ENCODE data around the gene SLC2A13. TPM values are rescaled to one million over a fixed set of nuclear protein-coding genes. Genes with fewer than 3 reads are reported as not detected.
"Not testable (repeated sequence)": the region's sequence is repeated elsewhere in the genome, so short reads cannot be mapped to it uniquely, and the experiment has no call there.

Gene SLC2A13
- total RNA-seq, 1 donor from 2014 or later: 7.4 TPM

DNA sequence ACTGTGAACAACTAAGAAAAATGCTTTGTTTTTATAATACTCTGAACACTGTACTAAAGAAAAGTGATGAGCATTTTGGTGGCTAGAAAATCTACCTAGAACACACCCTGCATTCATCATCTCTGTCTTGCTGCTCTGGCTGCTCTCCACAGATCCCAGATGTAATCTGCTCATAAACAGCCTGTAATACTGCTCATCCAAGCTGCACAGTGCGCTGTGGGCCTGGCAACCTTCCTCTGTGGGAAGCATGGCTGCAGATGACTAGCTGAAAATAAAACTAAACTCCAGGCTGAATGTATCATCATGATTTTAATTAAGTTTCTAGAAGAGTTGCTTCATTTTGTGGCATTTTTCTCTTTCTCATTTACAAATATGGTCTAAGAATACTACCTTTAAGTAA, 200.7 kb downstream of the SLC2A13 start:
- H3K27ac Mint-ChIP-seq: no peak overlapping the region
- TF ChIP-seq CTCF (IDR thresholded peaks at IDR 0.05; ENCODE audit: unreplicated experiment): no peak
- no peaks in the 10 kb centered on the region for H3K4me1 Mint-ChIP-seq
- no peaks in the 10 kb centered on the region for H3K36me3 Mint-ChIP-seq
- DNase-seq (ENCODE audit: low spot score in 2 of 2, unreplicated experiment in 2 of 2): no peak
- no peaks in the 10 kb centered on the region for H3K27me3 Mint-ChIP-seq (ENCODE audit: low read depth)
- H3K4me3 Mint-ChIP-seq: no peak overlapping the region
- no peaks in the 10 kb centered on the region for H3K9me3 Mint-ChIP-seq

- TF ChIP-seq CTCF (IDR thresholded peaks at IDR 0.05; ENCODE audit: unreplicated experiment): no peak
Observed at GRCh38 chr12:39902821-39903220, 203.1 kb downstream of the SLC2A13 start.

DNA sequence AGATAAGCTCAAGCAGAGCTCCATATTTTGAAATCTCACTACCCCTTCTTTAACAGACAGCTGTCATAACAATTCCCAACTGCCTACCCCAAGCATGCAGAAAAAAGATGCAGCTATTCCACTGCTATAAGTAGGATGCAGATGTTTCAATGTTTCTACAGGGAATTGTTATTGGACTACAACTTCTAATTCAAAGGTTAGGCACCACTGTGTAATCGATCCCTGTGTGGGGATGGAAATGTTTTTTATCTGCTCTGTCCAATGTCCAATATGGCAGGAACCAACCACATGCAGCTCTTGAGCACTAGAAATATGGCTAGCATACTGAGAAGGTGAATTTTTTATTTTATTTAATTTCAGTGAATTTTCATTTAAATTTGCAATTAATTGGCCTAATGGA, 208.6 kb downstream of the SLC2A13 start:
- DNase-seq (ENCODE audit: low spot score in 2 of 2, unreplicated experiment in 2 of 2): no peak
- Mint-ChIP-seq H3K4me1 (no peaks in the 10 kb centered on the region), H3K4me3 (no peak overlapping the region), H3K27me3 (ENCODE audit: low read depth) (no peaks in the 10 kb centered on the region), H3K36me3 (no peaks in the 10 kb centered on the region), H3K9me3 (peaks cover 4% of the 10 kb centered on the region), H3K27ac (no peak overlapping the region)
- no peak for TF ChIP-seq CTCF (IDR thresholded peaks at IDR 0.05; ENCODE audit: unreplicated experiment)

More at GRCh38 chr12:39902821-39903220, 203.1 kb downstream of the SLC2A13 start:
- Mint-ChIP-seq H3K4me1 (no peaks in the 10 kb centered on the region), H3K36me3 (no peaks in the 10 kb centered on the region), H3K27ac (no peak overlapping the region), H3K4me3 (no peak overlapping the region), H3K9me3 (no peaks in the 10 kb centered on the region), H3K27me3 (ENCODE audit: low read depth) (no peaks in the 10 kb centered on the region)
- DNase-seq (ENCODE audit: low spot score in 2 of 2, unreplicated experiment in 2 of 2): no peak

GRCh38 chr12:39893388-39893787, 212.5 kb downstream of the SLC2A13 start:
- H3K4me1 Mint-ChIP-seq; H3K36me3 Mint-ChIP-seq; H3K4me3 Mint-ChIP-seq; H3K27ac Mint-ChIP-seq; H3K9me3 Mint-ChIP-seq; H3K27me3 Mint-ChIP-seq (ENCODE audit: low read depth); DNase-seq (ENCODE audit: low spot score in 2 of 2, unreplicated experiment in 2 of 2): not testable (repeated sequence)

GRCh38 chr12:39892146-39892545, 213.7 kb downstream of the SLC2A13 start:
- Mint-ChIP-seq H3K9me3 (peaks cover 4% of the 10 kb centered on the region), H3K4me1 (peaks cover 3% of the 10 kb centered on the region), H3K27ac (no peak overlapping the region), H3K27me3 (ENCODE audit: low read depth) (no peaks in the 10 kb centered on the region), H3K4me3 (no peak overlapping the region), H3K36me3 (no peaks in the 10 kb centered on the region)
- no peak for TF ChIP-seq CTCF (IDR thresholded peaks at IDR 0.05; ENCODE audit: unreplicated experiment)
- DNase-seq (ENCODE audit: low spot score in 2 of 2, unreplicated experiment in 2 of 2): no peak

DNA sequence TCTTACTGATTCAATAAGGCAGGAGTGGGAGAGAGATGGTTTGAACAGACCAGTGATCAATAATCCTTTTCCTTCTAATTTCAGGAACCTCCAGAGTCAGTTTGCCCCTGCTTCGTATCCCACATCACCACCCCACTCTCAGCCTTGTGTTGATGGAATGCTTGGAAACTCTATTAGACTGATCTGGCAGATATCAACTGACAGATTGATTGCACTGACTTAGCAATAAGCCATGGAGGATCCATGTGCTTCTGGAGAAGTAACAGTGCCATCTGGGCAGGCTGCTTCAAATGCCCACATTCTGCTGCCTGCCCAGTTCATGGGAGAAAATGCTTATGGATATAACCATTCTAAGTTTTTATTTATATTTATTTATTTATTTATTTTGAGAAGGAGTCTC, 218.0 kb downstream of the SLC2A13 start:
- Mint-ChIP-seq H3K9me3 (no peaks in the 10 kb centered on the region), H3K27ac (no peak overlapping the region), H3K4me3 (no peak overlapping the region), H3K4me1 (peaks cover 3% of the 10 kb centered on the region), H3K27me3 (ENCODE audit: low read depth) (no peaks in the 10 kb centered on the region), H3K36me3 (no peaks in the 10 kb centered on the region)
- no peak for TF ChIP-seq CTCF (IDR thresholded peaks at IDR 0.05; ENCODE audit: unreplicated experiment)
- DNase-seq (ENCODE audit: low spot score in 2 of 2, unreplicated experiment in 2 of 2): no peak
